B cell (primary cell): Measurements from ENCODE around the gene DNAJC6. TPM values are rescaled to one million over a fixed set of nuclear protein-coding genes. Genes with fewer than 3 reads are reported as not detected.

Source experiments
- ATAC-seq: fragments of 200-7000 bp; cut with Tn5 transposase; one replicate; pipeline ENCODE4 v1.10.0; 2021; ENCODE audit warnings: low read depth, mild to moderate bottlenecking, moderate number of reproducible peaks, moderate library complexity
- CTCF ChIA-PET: fragments of 350-600 bp; sonication (Branson Sonifier 250); formaldehyde crosslinking; loops from one replicate; lab custom pipeline; 2021; ENCODE audit warnings: antibody characterized with exemption, inconsistent platforms; lab: Charles Lee
- POLR2A ChIA-PET: fragments of 350-600 bp; sonication (Branson Sonifier 250); formaldehyde crosslinking; loops from one replicate; lab custom pipeline; 2021; ENCODE audit warnings: antibody characterized with exemption; lab: Charles Lee
- DNase-seq: peaks from one replicate; pipeline ENCODE4 v3.0.0; 2013
- H2AFZ ChIP-seq: 2 replicates; pipeline ENCODE4 v1.6.1; 2012; ENCODE audit warnings: mild to moderate bottlenecking, low read depth, low read length; ENCODE audit not compliant: insufficient read depth, poor library complexity, severe bottlenecking
- H3K27ac ChIP-seq, 2 donors: 1 replicate in 1 of 2; 2 replicates in 1 of 2; pipeline ENCODE4 v1.5.1; 2012 to 2013; ENCODE audit warnings: low read length in 2 of 2, mild to moderate bottlenecking in 2 of 2, moderate library complexity in 1 of 2
- H3K27me3 ChIP-seq, 4 experiments: fragments of 200-600 bp in 1 of 4; sonication (generic) in 1 of 4; replicated peaks in 1 of 4; 1 replicate in 2 of 4; 2 replicates in 2 of 4; pipeline versions ENCODE4 v1.6.1 to v1.7.0; 2013 to 2016; ENCODE audit warnings: low read length in 3 of 4, mild to moderate bottlenecking in 2 of 4, mixed read lengths in 1 of 4, moderate library complexity in 1 of 4; ENCODE audit not compliant: insufficient read depth in 4 of 4, control insufficient read depth in 3 of 4; ENCODE audit errors: control extremely low read depth in 1 of 4
- H3K36me3 ChIP-seq, 2 experiments: replicated peaks in 1 of 2; 1 replicate in 1 of 2; 2 replicates in 1 of 2; pipeline versions ENCODE4 v1.6.1 to v1.7.1; 2013; ENCODE audit warnings: low read length in 1 of 2; ENCODE audit not compliant: insufficient read depth in 2 of 2, control insufficient read depth in 1 of 2; ENCODE audit errors: control extremely low read depth in 1 of 2, extremely low read depth in 1 of 2
- H3K4me1 ChIP-seq, 2 donors: fragments of 200-600 bp in 1 of 2; sonication (generic) in 1 of 2; 1 replicate in 1 of 2; 2 replicates in 1 of 2; pipeline versions ENCODE4 v1.5.1 to v1.6.1; 2013 to 2017; ENCODE audit warnings: low read length in 2 of 2; ENCODE audit not compliant: control insufficient read depth in 2 of 2, insufficient read depth in 2 of 2
- H3K4me2 ChIP-seq: replicated peaks from 2 replicates; pipeline ENCODE3; 2012; ENCODE audit warnings: mild to moderate bottlenecking, low read depth, low read length; ENCODE audit not compliant: poor library complexity, severe bottlenecking
- H3K4me3 ChIP-seq, 5 experiments: fragments of 200-600 bp in 1 of 5; sonication (generic) in 1 of 5; 1 replicate in 3 of 5; 2 replicates in 2 of 5; pipeline versions ENCODE4 v1.5.1 to v1.7.0; 2011 to 2016; ENCODE audit warnings: low read length in 4 of 5, mild to moderate bottlenecking in 4 of 5, low read depth in 2 of 5, control low read depth in 1 of 5, moderate library complexity in 1 of 5; ENCODE audit not compliant: insufficient read depth in 1 of 5; ENCODE audit errors: control extremely low read depth in 1 of 5, extremely low read depth in 1 of 5
- H3K79me2 ChIP-seq: fragments of 200-600 bp; sonication (generic); one replicate; pipeline ENCODE4 v1.6.0; 2016; ENCODE audit warnings: low read length; ENCODE audit not compliant: control insufficient read depth, insufficient read depth
- H3K9ac ChIP-seq: fragments of 200-600 bp; sonication (generic); 2 replicates; pipeline ENCODE4 v1.6.1; 2017; ENCODE audit warnings: mild to moderate bottlenecking, low read length, moderate library complexity
- H3K9me3 ChIP-seq, 3 donors: one replicate each; pipeline versions ENCODE4 v1.6.1 to v1.7.1; 2013; ENCODE audit warnings: low read length in 2 of 3; ENCODE audit not compliant: control insufficient read depth in 2 of 3, insufficient read depth in 1 of 3; ENCODE audit errors: control extremely low read depth in 1 of 3
- H4K20me1 ChIP-seq: 2 replicates; pipeline ENCODE4 v1.6.0; 2012; ENCODE audit warnings: mild to moderate bottlenecking, low read length; ENCODE audit not compliant: insufficient read depth, control insufficient read depth, poor library complexity, severe bottlenecking
- H3K27ac Mint-ChIP-seq: one replicate; pipeline ENCODE4 v1.8.0; 2021; ENCODE audit warnings: mixed read lengths
- H3K27me3 Mint-ChIP-seq: one replicate; pipeline ENCODE4 v1.8.0; 2021; ENCODE audit warnings: mixed read lengths
- H3K4me1 Mint-ChIP-seq: one replicate; pipeline ENCODE4 v1.8.0; 2021; ENCODE audit warnings: mixed read lengths
- H3K4me3 Mint-ChIP-seq: one replicate; pipeline ENCODE4 v1.8.0; 2021; ENCODE audit warnings: mixed read lengths
- H3K9me3 Mint-ChIP-seq: one replicate; pipeline ENCODE4 v1.8.0; 2022; ENCODE audit warnings: mixed read lengths; ENCODE audit not compliant: insufficient read depth
- EZH2 ChIP-seq: IDR thresholded peaks from 2 replicates; pipeline ENCODE4 v1.6.1; 2012; ENCODE audit warnings: borderline replicate concordance, low read depth, mild to moderate bottlenecking, moderate library complexity, low read length; ENCODE audit not compliant: insufficient read depth, poor library complexity, severe bottlenecking
- WGBS: methylation state at CpG from one replicate; pipeline ENCODE4 v1.1.5; 2013; ENCODE audit warnings: missing lambda C conversion rate; ENCODE audit not compliant: insufficient coverage; 5-methylcytosine and 5-hydroxymethylcytosine counted together
- intact Hi-C: fragments of 100-400 bp; cut with micrococcal nuclease; formaldehyde crosslinking; loops from one replicate; pipeline ENCODE4 v1.10.0; 2022
- polyA plus RNA-seq: library from polyadenylated mRNA; depleted of rRNA; stranded (reverse); fragments of >200 nt; gene quantifications from 2 replicates; pipeline ENCODE4 v1.2.3, GENCODE V29; 2012
- total RNA-seq, 2 donors: library from RNA; stranded (reverse); fragments of 120-200 nt in 1 of 2; gene quantifications; 1 replicate in 1 of 2; 2 replicates in 1 of 2; pipeline versions ENCODE4 v1.2.3 to v1.2.4, GENCODE V29; 2013 to 2022
- TF ChIP-seq, protein P1 (sequence below): fragments of 200-600 bp; IDR thresholded peaks from one replicate; pipeline ENCODE4 v1.8.0; 2022; ENCODE audit warnings: antibody characterized with exemption, mild to moderate bottlenecking

Gene DNAJC6
- total and polyA plus RNA-seq, 2 donors (not counting 1 experiment from before 2014, with no cell fraction given): 0.12 to 0.69 TPM

DNA sequence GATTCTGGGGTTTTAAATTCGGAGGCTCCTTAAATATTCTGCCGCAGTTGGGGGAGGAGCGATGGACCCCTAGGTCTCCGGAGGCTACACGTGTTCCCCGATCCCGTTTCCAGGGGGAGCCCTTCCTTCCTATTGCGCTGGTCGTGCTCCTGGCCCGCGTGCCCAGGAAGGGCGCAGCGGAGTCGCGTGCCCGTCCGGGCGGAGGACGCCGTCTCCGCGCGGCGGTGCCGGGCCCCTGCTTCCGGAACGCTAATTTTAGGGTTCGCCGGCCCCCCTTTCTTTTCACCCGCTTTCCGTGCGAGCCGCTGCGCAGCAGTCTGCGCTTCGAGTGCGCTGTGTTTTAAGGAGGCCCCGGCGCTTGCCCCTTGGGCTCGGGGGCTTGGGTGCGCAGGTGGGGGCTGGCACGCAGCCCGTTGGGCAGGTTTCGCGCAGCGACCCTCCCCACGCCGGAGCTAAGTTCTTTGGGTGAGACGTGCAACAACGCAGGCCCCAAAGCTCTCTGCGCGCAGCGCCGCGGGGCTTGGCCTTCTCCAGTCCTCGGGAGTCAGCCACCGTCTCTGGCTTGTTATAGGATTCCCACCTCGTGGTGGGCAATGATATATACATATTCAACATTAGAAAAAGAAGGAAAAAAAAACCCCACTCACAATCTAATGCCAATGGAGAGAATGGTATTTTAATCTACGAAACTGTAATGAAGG is 43.5 kb upstream of the DNAJC6 start:
- Mint-ChIP-seq H3K27me3 (peaks cover 46% of the 10 kb centered on the region), H3K4me1 (peaks cover 21% of the 10 kb centered on the region), H3K27ac (no peak overlapping the region), H3K4me3 (peak overlapping the region; percentile 49), H3K9me3 (no peaks in the 10 kb centered on the region)
- Histone ChIP-seq H3K4me3 (peak overlapping the region in 4 of 5 experiments; percentile 29 to 55 (median 52)), H3K79me2 (no peaks in the 10 kb centered on the region), H3K4me2 (peak overlapping the region; percentile 79), H3K4me1 (peaks cover 16 to 19% of the 10 kb centered on the region in 2 donors), H3K36me3 (no peaks in the 10 kb centered on the region), H3K9ac (peak overlapping the region; percentile 58), H3K27me3 (peaks cover 0 to 37% (median 27%) of the 10 kb centered on the region in 4 experiments), H4K20me1 (no peaks in the 10 kb centered on the region), H3K27ac (no peak overlapping the region), H2AFZ (peak overlapping the region; percentile 69), H3K9me3 (peaks cover 0 to 3% (median 0%) of the 10 kb centered on the region in 3 donors)
- ChIA-PET POLR2A (no interaction called here), CTCF (no interaction called here)
- ATAC-seq (peak; percentile 14), DNase-seq (peak; percentile 53)
- TF ChIP-seq, protein P1, sequence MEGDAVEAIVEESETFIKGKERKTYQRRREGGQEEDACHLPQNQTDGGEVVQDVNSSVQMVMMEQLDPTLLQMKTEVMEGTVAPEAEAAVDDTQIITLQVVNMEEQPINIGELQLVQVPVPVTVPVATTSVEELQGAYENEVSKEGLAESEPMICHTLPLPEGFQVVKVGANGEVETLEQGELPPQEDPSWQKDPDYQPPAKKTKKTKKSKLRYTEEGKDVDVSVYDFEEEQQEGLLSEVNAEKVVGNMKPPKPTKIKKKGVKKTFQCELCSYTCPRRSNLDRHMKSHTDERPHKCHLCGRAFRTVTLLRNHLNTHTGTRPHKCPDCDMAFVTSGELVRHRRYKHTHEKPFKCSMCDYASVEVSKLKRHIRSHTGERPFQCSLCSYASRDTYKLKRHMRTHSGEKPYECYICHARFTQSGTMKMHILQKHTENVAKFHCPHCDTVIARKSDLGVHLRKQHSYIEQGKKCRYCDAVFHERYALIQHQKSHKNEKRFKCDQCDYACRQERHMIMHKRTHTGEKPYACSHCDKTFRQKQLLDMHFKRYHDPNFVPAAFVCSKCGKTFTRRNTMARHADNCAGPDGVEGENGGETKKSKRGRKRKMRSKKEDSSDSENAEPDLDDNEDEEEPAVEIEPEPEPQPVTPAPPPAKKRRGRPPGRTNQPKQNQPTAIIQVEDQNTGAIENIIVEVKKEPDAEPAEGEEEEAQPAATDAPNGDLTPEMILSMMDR: no peak
- WGBS: 2% methylated on average over 52 of the region's 59 CpGs
- intact Hi-C loops: no loop called here

DNA sequence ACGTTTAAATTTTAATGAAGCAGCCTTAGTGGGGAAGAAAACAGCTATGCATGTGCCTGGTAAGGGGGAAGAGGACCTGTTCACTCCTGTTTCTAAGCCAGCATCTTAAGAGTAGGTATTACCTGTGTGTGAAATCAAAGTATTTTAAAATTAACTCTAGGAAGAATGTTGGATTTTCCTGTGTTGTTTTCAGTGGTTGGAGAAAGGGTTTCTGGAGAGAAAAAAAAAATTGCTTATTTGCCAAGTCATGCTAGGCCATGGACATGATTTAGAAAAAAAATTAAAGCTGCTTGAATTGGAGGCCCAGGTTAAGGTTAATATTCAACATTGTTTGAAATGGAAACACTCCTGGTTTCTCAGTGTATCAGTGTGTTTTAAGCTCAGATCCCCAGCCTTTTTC is 42.9 kb upstream of the DNAJC6 start:
- peaks cover 16 to 19% of the 10 kb centered on the region in 2 donors for H3K4me1 ChIP-seq
- no peaks in the 10 kb centered on the region for H4K20me1 ChIP-seq
- H2AFZ ChIP-seq: no peak overlapping the region
- intact Hi-C loops: no loop called here
- Mint-ChIP-seq H3K4me3 (peak overlapping the region; percentile 49), H3K4me1 (peaks cover 21% of the 10 kb centered on the region), H3K27me3 (peaks cover 46% of the 10 kb centered on the region), H3K27ac (no peak overlapping the region), H3K9me3 (no peaks in the 10 kb centered on the region)
- H3K36me3 ChIP-seq: no peaks in the 10 kb centered on the region
- CTCF ChIA-PET: no interaction called here
- H3K4me3 ChIP-seq: peak overlapping the region in 1 of 5 experiments; percentile 53
- WGBS: 29% methylated on average over 1 of the region's 1 CpG
- no peaks in the 10 kb centered on the region for H3K79me2 ChIP-seq
- peaks cover 0 to 3% (median 0%) of the 10 kb centered on the region in 3 donors for H3K9me3 ChIP-seq
- H3K27ac ChIP-seq: no peak overlapping the region
- peaks cover 0 to 37% (median 27%) of the 10 kb centered on the region in 4 experiments for H3K27me3 ChIP-seq
- H3K9ac ChIP-seq: no peak overlapping the region
- DNase-seq (no peak), ATAC-seq (no peak)
- POLR2A ChIA-PET: no interaction called here
- H3K4me2 ChIP-seq: peak overlapping the region; percentile 79
- TF ChIP-seq, protein P1: no peak
- no peak for TF ChIP-seq EZH2
